SIG-M5 treated with dmso at 0.1 percent for 504 hours (cell line): ENCODE measurements around the gene PIKFYVE.
"Not testable (repeated sequence)": the region's sequence is repeated elsewhere in the genome, so short reads cannot be mapped to it uniquely, and the experiment has no call there.

Source experiments
- DNase-seq: peaks from one replicate; lab custom pipeline; 2025; ENCODE audit not compliant: unreplicated experiment; lab: John Stamatoyannopoulos, UW

PIKFYVE gene

GRCh38 chr2:208300847-208301618, 35.0 kb downstream of the PIKFYVE start:
- no peak for DNase-seq

GRCh38 chr2:208304157-208304556, 38.1 kb downstream of the PIKFYVE start:
- DNase-seq, result no peak

GRCh38 chr2:208304695-208305094, 38.6 kb downstream of the PIKFYVE start:
- DNase-seq, result no peak

GRCh38 chr2:208306291-208306690, 40.2 kb downstream of the PIKFYVE start:
- DNase-seq, result no peak

GRCh38 chr2:208311321-208311720, 45.3 kb downstream of the PIKFYVE start:
- DNase-seq, result no peak

GRCh38 chr2:208311954-208312353, 45.9 kb downstream of the PIKFYVE start:
- DNase-seq, result no peak

GRCh38 chr2:208315081-208315788, 49.2 kb downstream of the PIKFYVE start:
- no peak for DNase-seq

- no peak for DNase-seq
These were observed 52.1 kb downstream of the PIKFYVE start for GRCh38 chr2:208318127-208318526.

GRCh38 chr2:208319391-208319790, 53.3 kb downstream of the PIKFYVE start:
- no peak for DNase-seq

- no peak for DNase-seq
These were observed 54.6 kb downstream of the PIKFYVE start for GRCh38 chr2:208320686-208321085.

- no peak for DNase-seq
These were observed 60.0 kb downstream of the PIKFYVE start for GRCh38 chr2:208326016-208326415.

- DNase-seq, result no peak
These were observed 63.4 kb downstream of the PIKFYVE start for GRCh38 chr2:208329485-208329884.

- DNase-seq, result no peak
These were observed 68.2 kb downstream of the PIKFYVE start for GRCh38 chr2:208334230-208334629.

GRCh38 chr2:208346756-208347155, 80.7 kb downstream of the PIKFYVE start:
- no peak for DNase-seq

GRCh38 chr2:208350610-208351009, 84.6 kb downstream of the PIKFYVE start:
- no peak for DNase-seq

GRCh38 chr2:208352644-208353567, 86.9 kb downstream of the PIKFYVE start:
- no peak for DNase-seq

- DNase-seq, result no peak
These were observed 88.9 kb downstream of the PIKFYVE start for GRCh38 chr2:208354964-208355381.

GRCh38 chr2:208356420-208356819, 90.4 kb downstream of the PIKFYVE start:
- not testable (repeated sequence) for DNase-seq

- no peak for DNase-seq
These were observed 91.0 kb downstream of the PIKFYVE start for GRCh38 chr2:208356846-208357574.

GRCh38 chr2:208358758-208359631, 92.9 kb downstream of the PIKFYVE start:
- DNase-seq, result no peak
